HEK293T (cell line): ENCODE measurements around the gene NPHP4.

Source experiments
- BHLHE40 ChIP-seq: fragments of 450-650 bp; IDR thresholded peaks from 2 replicates; pipeline ENCODE4 v1.6.1; 2016; ENCODE audit warnings: mild to moderate bottlenecking, moderate library complexity, borderline replicate concordance
- ELF4 ChIP-seq: fragments of 450-650 bp; IDR thresholded peaks from 2 replicates; pipeline ENCODE4 v1.6.1; 2017; ENCODE audit warnings: antibody characterized with exemption
- FOXA1 ChIP-seq: fragments of 450-650 bp; IDR thresholded peaks from 2 replicates; pipeline ENCODE4 v1.6.1; 2016; ENCODE audit warnings: mild to moderate bottlenecking
- FOXK2 ChIP-seq: fragments of 450-650 bp; IDR thresholded peaks from 2 replicates; pipeline ENCODE4 v1.6.1; 2016; ENCODE audit warnings: mild to moderate bottlenecking
- FOXM1 ChIP-seq: fragments of 450-650 bp; IDR thresholded peaks from 2 replicates; pipeline ENCODE4 v1.6.1; 2017; ENCODE audit warnings: mild to moderate bottlenecking, borderline replicate concordance
- HDGF ChIP-seq: fragments of 450-650 bp; IDR thresholded peaks from 2 replicates; pipeline ENCODE4 v1.6.1; 2017; ENCODE audit warnings: antibody characterized with exemption, borderline replicate concordance
- L3MBTL2 ChIP-seq: fragments of 450-650 bp; conservative IDR thresholded peaks from 2 replicates; pipeline ENCODE4 v1.6.1; 2016; ENCODE audit warnings: mild to moderate bottlenecking
- LEF1 ChIP-seq: fragments of 450-650 bp; IDR thresholded peaks from 2 replicates; pipeline ENCODE4 v1.6.1; 2017; ENCODE audit warnings: mild to moderate bottlenecking, borderline replicate concordance
- NFRKB ChIP-seq: fragments of 450-650 bp; IDR thresholded peaks from 2 replicates; pipeline ENCODE4 v1.6.1; 2016; ENCODE audit warnings: mild to moderate bottlenecking, moderate library complexity
- SP1 ChIP-seq: fragments of 450-650 bp; IDR thresholded peaks from 2 replicates; pipeline ENCODE4 v1.6.1; 2017
- ZNF384 ChIP-seq: fragments of 450-650 bp; IDR thresholded peaks from 2 replicates; pipeline ENCODE4 v1.6.1; 2016

GRCh38 chr1:5859766-5860165 lies 132.5 kb downstream of the NPHP4 start:
- no peak for TF ChIP-seq ZNF384
- TF ChIP-seq BHLHE40, result no peak
- TF ChIP-seq FOXA1, result no peak
- TF ChIP-seq FOXK2, result no peak
- TF ChIP-seq HDGF, result no peak
- TF ChIP-seq LEF1, result no peak
- no peak for TF ChIP-seq NFRKB
- no peak for TF ChIP-seq SP1
- no peak for TF ChIP-seq FOXM1
- no peak for TF ChIP-seq L3MBTL2
- no peak for TF ChIP-seq ELF4
